Adrenal gland (tissue), 5 donors: ENCODE data around the gene PRKACA.

Source experiments
- POLR2A ChIP-seq, 2 donors: fragments of 450-650 bp; IDR thresholded peaks; one replicate each; pipeline ENCODE4 v1.6.1; 2017; ENCODE audit warnings: antibody characterized with exemption in 2 of 2, mild to moderate bottlenecking in 2 of 2, moderate library complexity in 1 of 2
- TF ChIP-seq, protein P1 (sequence below), 6 experiments: fragments of 450-650 bp in 4 of 6; fragments of 200-600 bp in 2 of 6; sonication (generic) in 1 of 6; IDR thresholded peaks; 1 replicate in 5 of 6; 2 replicates in 1 of 6; pipeline versions ENCODE4 v1.5.1 to v1.8.0; 2016 to 2021; ENCODE audit warnings: antibody characterized with exemption in 6 of 6, mild to moderate bottlenecking in 2 of 6, moderate library complexity in 1 of 6
- donor health status: DM: no; HTN: no; CAD: no.

DNA sequence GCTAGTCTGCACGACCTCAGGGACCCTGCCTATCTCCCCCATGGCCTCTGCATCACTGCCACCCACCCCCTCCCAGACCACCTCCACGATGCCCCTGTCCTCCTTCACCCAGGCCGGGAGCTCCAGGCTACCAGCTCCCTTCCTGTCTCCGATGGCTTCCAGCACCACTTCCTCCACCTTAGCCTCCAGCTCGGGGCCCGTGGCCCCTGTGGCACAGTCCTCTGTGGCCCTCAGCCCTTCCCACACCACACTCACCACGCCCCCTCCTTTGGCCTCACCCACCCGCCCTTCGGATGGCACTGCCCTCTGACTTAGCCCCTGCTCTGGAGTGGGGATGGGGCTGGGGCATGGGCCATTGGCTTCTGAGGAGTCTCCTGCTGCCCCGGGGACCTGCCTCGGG lies 62.8 kb downstream of the PRKACA start:
- TF ChIP-seq POLR2A (IDR thresholded peaks at IDR 0.05): no peak
- TF ChIP-seq, protein P1, sequence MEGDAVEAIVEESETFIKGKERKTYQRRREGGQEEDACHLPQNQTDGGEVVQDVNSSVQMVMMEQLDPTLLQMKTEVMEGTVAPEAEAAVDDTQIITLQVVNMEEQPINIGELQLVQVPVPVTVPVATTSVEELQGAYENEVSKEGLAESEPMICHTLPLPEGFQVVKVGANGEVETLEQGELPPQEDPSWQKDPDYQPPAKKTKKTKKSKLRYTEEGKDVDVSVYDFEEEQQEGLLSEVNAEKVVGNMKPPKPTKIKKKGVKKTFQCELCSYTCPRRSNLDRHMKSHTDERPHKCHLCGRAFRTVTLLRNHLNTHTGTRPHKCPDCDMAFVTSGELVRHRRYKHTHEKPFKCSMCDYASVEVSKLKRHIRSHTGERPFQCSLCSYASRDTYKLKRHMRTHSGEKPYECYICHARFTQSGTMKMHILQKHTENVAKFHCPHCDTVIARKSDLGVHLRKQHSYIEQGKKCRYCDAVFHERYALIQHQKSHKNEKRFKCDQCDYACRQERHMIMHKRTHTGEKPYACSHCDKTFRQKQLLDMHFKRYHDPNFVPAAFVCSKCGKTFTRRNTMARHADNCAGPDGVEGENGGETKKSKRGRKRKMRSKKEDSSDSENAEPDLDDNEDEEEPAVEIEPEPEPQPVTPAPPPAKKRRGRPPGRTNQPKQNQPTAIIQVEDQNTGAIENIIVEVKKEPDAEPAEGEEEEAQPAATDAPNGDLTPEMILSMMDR (IDR thresholded peaks at IDR 0.05): no peak
